Amniotic epithelial cell (primary cell): ENCODE results near the gene RELA.
"Not testable (repeated sequence)": the region's sequence is repeated elsewhere in the genome, so short reads cannot be mapped to it uniquely, and the experiment has no call there.

ENCODE experiments used
- DNase-seq: peaks from one replicate; pipeline ENCODE4 v3.0.0-alpha.2; 2010; ENCODE audit warnings: low read depth

The RELA gene

DNA sequence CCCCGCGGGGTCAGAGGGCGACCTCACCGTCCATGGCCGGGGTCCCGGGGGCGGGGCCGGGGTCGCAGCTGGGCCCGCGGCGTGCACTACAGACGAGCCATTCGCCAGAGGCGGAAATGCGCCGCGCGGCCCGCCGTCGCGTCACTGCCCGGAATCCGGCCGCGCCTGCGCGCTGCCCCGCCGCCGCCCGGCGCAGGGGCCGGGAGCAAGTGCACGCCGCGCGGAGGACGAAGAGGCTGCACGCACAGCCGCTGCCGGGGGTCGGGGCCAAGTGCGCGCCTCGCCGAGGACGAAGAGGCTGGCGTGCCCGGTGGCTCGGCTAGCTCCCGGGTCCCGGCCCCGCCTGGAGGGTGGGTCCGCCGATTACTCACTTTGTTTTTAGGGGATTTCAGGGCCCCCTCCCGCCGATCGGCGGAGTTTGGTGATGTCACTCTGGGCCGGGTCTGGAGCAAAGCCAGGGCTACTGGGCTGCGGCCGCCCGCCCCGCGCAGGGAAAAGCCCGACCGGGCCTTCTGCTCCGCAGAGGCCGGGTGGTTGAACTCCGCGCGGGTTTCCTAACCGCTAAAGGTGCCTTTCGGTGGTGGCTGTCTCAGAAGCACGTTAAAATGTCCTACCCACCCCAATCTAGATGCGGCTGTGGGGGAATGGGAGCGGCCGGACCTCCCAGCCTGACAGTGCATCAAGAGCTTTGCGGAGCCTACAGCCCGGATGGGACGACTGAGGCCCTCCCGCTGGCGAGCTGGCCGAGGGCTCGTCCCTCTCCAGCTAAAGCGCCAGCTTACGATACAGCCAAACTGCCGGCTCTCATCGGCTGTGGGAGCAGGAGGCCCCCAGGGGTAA lies at the start of gene RELA:
Gene RELA (minus strand): TSS at position 118 of the 840 bp plus-strand sequence. CDS start 84 bp downstream, at position 34.
- DNase-seq, result peak; percentile 85

GRCh38 chr11:65711785-65712632 lies 49.3 kb upstream of the RELA start, which contains the start of gene KAT5:
TSS of gene KAT5 (plus strand) at chr11:65712252. CDS start at chr11:65712268, 16 bp downstream.
- DNase-seq, result peak; percentile 97

DNA sequence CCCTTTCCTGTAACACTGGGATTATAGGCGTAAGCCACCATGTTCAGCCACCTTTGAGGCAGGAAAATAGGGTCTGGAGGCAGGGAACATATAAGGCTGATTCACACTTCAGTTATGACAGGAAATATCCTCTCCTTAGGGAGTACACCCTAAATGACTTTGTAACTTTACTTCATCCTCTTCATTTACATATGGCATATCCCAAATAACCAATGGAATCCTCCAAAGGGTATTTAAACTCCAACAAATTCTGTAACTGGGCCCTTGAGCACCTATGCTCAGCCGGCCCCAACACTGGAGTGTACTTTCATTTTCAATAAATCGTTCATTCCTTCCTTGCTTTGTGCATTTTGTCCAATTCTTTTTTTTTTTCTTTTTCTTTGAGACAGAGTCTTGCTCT lies 47.7 kb upstream of the RELA start:
- no peak for DNase-seq

DNA sequence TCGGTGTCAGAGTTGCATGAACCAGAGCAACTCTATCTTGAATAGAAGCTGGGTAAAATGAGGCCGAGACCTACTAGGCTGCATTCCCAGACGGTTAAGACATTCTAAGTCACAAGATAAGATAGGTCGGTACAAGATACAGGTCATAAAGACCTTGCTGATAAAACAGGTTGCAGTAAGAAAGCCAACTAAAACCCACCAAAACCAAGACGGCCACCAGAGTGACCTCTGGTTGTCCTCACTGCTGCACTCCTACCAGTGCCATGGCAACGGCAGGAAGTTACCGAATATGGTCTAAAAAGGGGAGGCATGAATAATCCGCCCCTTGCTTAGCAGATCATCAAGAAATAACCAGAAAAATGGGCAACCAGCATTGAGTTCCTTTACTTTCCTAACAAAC lies 46.9 kb upstream of the RELA start:
- peak; percentile 83 for DNase-seq

DNA sequence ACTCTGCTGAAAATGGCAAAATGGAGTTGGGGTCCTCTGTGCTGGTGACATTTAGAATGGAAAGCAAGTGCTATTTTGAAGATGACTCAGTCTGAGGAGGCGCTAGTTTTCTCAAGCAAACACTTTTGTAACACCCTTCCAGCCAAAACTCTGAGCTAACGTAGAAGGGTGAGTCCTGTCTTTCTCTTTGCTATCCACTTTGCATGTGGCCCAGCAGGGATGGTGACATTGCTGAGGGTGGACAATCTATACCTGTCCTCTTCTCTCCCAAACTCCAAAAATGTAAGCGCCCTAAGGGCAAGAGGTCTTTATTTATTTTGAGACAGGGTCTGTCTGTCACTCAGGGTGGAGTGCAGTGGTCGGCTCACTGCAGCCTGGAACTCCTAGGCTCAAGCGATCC lies 45.7 kb upstream of the RELA start:
- no peak for DNase-seq

- DNase-seq, result not testable (repeated sequence)
Measured at GRCh38 chr11:65707002-65707401, 44.3 kb upstream of the RELA start.

- peak; percentile 35 for DNase-seq
Measured at GRCh38 chr11:65706303-65706763, 43.6 kb upstream of the RELA start.

- no peak for DNase-seq
Measured at GRCh38 chr11:65703846-65704245, 41.1 kb upstream of the RELA start.

DNA sequence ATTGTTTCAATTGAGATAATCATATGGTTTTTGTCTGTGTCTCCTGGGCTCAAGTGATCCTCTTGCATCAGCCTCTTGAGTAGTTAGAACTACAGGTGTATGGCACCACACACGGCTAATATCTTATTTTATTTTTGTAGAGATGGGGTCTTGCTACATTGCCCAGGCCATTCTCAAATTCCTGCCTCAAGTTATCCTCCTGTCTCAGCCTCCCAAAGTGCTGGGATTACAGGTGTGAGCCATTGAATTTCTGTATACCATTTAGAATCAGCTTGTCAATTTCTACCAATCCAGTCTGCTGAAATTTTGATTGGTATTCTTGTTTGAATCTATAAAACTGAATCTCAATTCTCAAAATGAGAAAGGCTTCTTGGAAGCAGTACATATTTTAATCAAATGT lies 39.0 kb upstream of the RELA start:
- DNase-seq, result no peak

GRCh38 chr11:65700399-65700798 lies 37.7 kb upstream of the RELA start:
- no peak for DNase-seq

DNA sequence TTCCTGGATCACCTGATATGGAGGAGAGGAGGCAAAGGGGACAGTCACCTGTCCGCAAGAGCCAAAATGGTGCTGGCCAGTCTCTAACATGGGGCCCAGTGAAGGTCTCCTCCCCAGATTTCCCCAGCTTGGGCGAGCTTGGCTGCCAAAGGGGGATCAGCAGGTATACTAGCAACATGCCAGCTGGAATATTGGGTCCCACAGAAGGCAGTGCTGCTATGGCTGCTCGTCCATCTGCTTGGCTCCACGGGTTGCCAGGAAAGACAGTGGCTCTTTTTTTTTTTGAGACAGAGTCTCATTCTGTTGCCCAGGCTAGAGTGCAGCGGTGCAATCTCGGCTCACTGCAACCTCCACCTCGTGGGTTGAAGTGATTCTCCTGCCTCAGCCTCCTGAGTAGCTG lies 36.6 kb upstream of the RELA start:
- DNase-seq, result no peak

DNA sequence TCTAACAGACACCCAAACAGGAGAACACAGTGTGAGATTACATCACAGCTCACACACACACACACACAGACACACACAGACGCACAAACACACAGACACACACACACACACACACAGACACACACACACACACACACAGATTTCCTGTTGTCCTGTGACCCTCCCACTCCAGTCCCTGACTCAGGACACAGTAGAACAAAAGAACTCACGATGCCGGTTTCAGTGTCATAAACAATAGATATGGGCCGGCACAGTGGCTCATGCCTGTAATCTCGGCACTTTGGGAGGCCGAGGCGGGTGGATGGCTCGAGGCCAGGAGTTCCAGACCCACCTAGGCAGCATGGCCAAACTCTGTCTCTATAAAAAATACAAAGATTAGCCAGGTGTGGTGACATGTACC lies 35.5 kb upstream of the RELA start:
- no peak for DNase-seq

- DNase-seq, result no peak
Measured at GRCh38 chr11:65696802-65697552, 34.3 kb upstream of the RELA start.

DNA sequence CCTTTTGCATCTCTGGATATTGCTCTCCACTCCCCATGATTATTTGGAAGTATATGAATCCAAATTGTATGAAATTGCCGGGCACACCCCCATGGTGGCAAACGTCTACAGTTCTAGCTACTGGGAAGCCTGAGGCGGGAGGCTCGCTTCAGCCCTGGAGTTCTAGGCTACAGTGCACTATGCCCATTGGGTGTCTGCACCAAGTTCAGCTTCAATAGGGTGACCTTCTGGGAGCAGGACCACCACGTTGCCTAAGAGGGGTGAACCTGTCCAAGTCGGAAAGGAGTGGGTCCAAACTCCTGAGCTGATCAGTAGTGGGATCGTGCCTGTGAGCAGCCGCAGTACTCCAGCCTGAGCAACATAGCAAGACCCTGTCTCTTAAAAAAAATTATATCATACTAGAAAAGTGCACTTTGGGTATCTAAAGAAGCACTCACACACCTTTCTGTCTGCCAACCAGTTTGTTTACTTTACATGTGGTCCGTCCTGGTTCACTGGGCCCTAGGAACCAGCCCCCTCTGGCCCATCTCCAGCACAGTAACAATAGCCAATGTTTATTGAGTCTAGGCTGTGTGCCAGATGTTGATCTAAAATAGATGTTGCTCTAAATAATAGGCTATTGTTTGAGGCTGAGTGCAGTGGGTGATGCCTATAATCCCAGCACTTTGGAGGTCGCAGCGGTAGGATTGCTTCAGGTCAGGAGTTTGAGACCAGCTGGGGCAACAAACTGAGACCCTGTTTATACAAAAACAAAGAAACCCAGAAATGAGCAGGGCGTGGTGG lies 32.9 kb upstream of the RELA start:
- DNase-seq, result no peak

GRCh38 chr11:65692367-65692766 lies 29.7 kb upstream of the RELA start:
- DNase-seq, result no peak

DNA sequence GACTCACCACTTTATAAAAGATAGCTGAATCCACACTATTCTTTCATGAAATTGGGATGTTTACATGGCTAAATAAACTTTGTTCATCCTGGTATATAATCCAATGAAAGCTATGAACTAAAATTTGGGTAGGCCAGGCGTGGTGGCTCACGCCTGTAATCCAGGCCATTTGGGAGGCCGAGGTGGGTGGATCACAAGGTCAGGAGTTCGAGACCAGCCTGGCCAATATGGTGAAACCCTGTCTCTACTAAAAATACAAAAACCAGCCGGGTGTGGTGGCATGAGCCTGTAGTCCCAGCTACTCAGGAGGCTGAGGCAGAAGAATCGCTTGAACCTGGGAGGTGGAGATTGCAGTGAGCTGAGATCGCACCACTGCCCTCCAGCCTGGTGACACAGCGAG lies 29.1 kb upstream of the RELA start:
- not testable (repeated sequence) for DNase-seq

GRCh38 chr11:65685981-65686380 lies 23.3 kb upstream of the RELA start:
- DNase-seq, result peak; percentile 51

GRCh38 chr11:65683480-65683879 lies 20.8 kb upstream of the RELA start:
- DNase-seq, result not testable (repeated sequence)

- no peak for DNase-seq
Measured at GRCh38 chr11:65680192-65680743, 17.6 kb upstream of the RELA start.

GRCh38 chr11:65672982-65673381 lies 10.3 kb upstream of the RELA start:
- DNase-seq, result no peak
